Frontal cortex (tissue), 4 donors: ENCODE results near the gene NKX2-4. TPM values are rescaled to one million over a fixed set of nuclear protein-coding genes. Genes with fewer than 3 reads are reported as not detected.
A peak's percentile ranks its signal among the peaks of the same experiment; 100 is the strongest.
"Not testable (repeated sequence)": the region's sequence is repeated elsewhere in the genome, so short reads cannot be mapped to it uniquely, and the experiment has no call there.

Experiments used
- DNase-seq, 2 donors: peaks; one replicate each; pipeline ENCODE4 v3.0.0; 2012; ENCODE audit warnings: low spot score in 2 of 2
- FAIRE-seq: peaks from 2 replicates; lab custom pipeline; 2012; peaks lifted over from hg19 to GRCh38; lab: Jason Lieb, UNC
- small RNA-seq: library from RNA; depleted of rRNA; stranded (forward); fragments of <200 nt; gene quantifications from one replicate; pipeline ENCODE3, GENCODE V24; 2014
- total RNA-seq: library from RNA; depleted of rRNA; stranded (reverse); fragments of >200 nt; gene quantifications from one replicate; pipeline ENCODE4 v1.2.3, GENCODE V29; 2014
- donor health status: control.
- donor health status: control.
- donor health status: control.

NKX2-4 gene
- total RNA-seq, 1 donor from 2014 or later = not detected

- FAIRE-seq (peak; percentile 23), DNase-seq (no peak)
Observed at GRCh38 chr20:21368791-21369190, 28.5 kb downstream of the NKX2-4 start.

- DNase-seq, FAIRE-seq: not testable (repeated sequence)
Observed at GRCh38 chr20:21366273-21366672, 31.1 kb downstream of the NKX2-4 start.

GRCh38 chr20:21365771-21366170, 31.6 kb downstream of the NKX2-4 start:
- FAIRE-seq (peak; percentile 99), DNase-seq (no peak)

- DNase-seq (no peak), FAIRE-seq (no peak)
Observed at GRCh38 chr20:21364413-21364812, 32.9 kb downstream of the NKX2-4 start.

DNA sequence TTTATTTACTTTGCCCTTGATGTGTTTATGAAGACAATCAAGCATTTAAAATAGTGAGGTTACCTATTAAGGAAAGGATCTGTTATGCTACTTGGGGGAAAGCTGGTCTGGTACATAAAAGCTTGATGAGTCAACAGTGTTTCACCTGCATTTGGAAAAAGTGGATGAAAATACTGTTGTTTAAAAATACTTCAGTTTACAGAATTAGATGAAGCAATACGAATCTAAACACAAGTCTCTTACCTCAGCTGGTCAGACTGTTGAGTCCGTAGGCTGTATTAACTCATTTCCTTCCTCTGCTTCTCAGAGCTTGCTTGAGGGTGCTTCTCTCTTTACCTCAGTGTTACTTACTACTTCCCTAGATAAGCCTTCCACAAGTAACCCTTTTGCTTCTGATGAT, 36.1 kb downstream of the NKX2-4 start:
- DNase-seq (no peak), FAIRE-seq (no peak)

GRCh38 chr20:21360705-21361104, 36.6 kb downstream of the NKX2-4 start:
- no peak for DNase-seq
- no peak for FAIRE-seq

- no peak for FAIRE-seq
- no peak for DNase-seq
Observed at GRCh38 chr20:21358737-21359136, 38.6 kb downstream of the NKX2-4 start.

DNA sequence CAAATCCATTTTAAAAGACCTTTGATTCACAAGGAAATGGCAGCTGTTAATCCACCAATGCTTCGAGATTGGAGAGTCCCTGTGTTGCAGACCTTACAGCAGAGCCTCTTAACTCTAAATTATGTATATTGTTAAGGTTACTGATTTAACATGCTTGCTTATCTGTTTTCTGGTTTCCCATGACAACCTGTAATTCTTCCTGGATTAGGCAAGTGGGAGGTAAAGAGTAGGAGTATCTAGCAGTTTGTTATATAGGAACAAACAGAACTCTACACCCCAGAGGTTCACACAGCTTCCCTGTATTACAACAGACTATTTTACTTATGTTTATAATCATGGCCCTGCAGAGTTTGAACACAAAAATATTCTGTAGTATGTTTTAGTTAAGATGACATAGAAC, 39.5 kb downstream of the NKX2-4 start:
- no peak for FAIRE-seq
- no peak for DNase-seq

DNA sequence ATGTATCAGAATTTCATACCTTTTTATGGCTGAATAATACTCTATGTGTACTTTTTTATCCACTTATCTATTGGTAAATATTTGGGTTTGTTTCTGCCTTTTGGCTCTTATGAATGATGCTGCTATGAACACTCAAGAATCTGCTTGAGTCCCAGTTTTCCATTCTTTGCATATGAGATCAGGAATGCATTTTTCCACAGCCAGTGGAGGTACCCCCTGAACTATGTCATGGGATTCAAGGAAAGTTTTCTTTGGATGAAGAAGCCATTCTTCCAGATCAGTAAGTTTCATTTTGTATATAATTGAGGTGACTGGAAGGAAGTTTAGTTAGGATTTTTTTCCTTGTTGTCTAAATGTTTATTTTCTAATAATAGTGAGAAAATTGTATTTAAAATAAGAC, 40.9 kb downstream of the NKX2-4 start:
- FAIRE-seq (no peak), DNase-seq (no peak)

GRCh38 chr20:21355981-21356380, 41.3 kb downstream of the NKX2-4 start:
- no peak for FAIRE-seq
- DNase-seq = no peak

DNA sequence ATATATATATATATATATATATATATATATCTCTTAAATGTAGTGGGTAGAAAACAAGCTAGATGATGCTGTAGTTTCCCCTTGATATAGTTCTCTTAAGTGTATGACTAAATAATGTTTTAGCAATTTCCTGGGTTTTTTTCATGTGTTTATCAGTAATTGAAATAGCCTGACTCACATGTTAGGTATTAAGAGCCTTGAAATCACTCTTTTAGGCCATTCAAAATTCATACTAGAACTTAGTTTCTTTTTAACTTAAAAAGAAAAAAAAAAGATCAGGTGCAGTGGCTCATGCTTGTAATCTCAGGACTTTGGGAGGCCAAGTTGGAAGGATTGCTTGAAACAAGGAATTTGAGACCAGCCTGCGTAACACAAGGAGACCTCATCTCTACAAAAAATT, 44.1 kb downstream of the NKX2-4 start:
- DNase-seq = no peak
- FAIRE-seq = no peak

DNA sequence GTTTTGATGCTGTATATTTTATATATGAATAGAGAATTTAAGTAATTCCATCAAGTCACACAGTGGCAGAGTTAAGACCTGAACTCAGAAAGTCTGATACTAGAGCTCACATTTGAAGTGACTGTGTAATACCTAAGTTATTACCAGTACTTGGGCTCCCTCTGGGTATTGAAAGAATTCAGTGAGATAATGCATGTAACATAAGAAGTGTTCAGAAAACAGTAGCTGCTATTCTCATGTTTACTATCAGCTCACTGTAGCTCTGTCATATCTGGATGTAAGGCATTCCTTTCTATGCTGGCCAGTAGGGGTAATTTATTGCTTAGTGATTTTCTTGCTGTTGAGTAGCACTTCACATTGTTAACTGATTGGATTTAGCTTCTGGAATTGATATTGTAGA, 44.6 kb downstream of the NKX2-4 start:
- FAIRE-seq (no peak), DNase-seq (no peak)

Small RNA genes lying within 50 kb of the gene (small RNA-seq; reads per million reads assigned to genes)
- gene RN7SKP140 = not detected

Other genes with a start within 250 kb of the NKX2-4 start
- 96.2 TPM for gene XRN2, start 94.2 kb downstream of the NKX2-4 start, total RNA-seq
- 0.41 TPM for gene NKX2-2, start 116.5 kb upstream of the NKX2-4 start, total RNA-seq